Upper lobe of right lung (tissue), 1 donor: ENCODE data around the gene GJB6. TPM values are rescaled to one million over a fixed set of nuclear protein-coding genes. Genes with fewer than 3 reads are reported as not detected.
A peak's percentile ranks its signal among the peaks of the same experiment; 100 is the strongest.
"Not testable (repeated sequence)": the region's sequence is repeated elsewhere in the genome, so short reads cannot be mapped to it uniquely, and the experiment has no call there.

Experiments
- ATAC-seq: fragments of 200-7000 bp; cut with Tn5 transposase; one replicate; pipeline ENCODE4 v1.9.1; 2020; ENCODE audit warnings: mild to moderate bottlenecking, moderate library complexity
- DNase-seq: peaks from one replicate; pipeline ENCODE4 v3.0.0-alpha.2; 2020
- H3K27ac ChIP-seq: fragments of 200-600 bp; one replicate; pipeline ENCODE4 v1.8.0; 2022
- H3K27me3 ChIP-seq: fragments of 200-600 bp; one replicate; pipeline ENCODE4 v1.8.0; 2022; ENCODE audit warnings: mild to moderate bottlenecking
- H3K36me3 ChIP-seq: fragments of 200-600 bp; one replicate; pipeline ENCODE4 v1.8.0; 2022
- H3K4me1 ChIP-seq: fragments of 200-600 bp; one replicate; pipeline ENCODE4 v1.8.0; 2022
- H3K4me3 ChIP-seq: fragments of 200-600 bp; one replicate; pipeline ENCODE4 v1.8.0; 2022; ENCODE audit warnings: mild to moderate bottlenecking
- H3K9me3 ChIP-seq: fragments of 200-600 bp; one replicate; pipeline ENCODE4 v1.8.0; 2022
- CTCF ChIP-seq: fragments of 200-600 bp; IDR thresholded peaks from one replicate; pipeline ENCODE4 v1.8.0; 2022; ENCODE audit warnings: antibody characterized with exemption
- intact Hi-C: fragments of 100-400 bp; cut with DNase I; formaldehyde crosslinking; loops from one replicate; pipeline ENCODE4 v1.11.0; 2022
- long read RNA-seq: library from polyadenylated mRNA; unstranded; transcript quantifications from one replicate; pipeline ENCODE4 v2.0.0, GENCODE V29; 2021
- total RNA-seq: library from RNA; stranded (reverse); fragmentation: NEBNext Ultra II Directional; extraction: Animal tissue kit (Norgen Biotek cat#: 25700); gene quantifications from one replicate; pipeline ENCODE4 v1.2.1, GENCODE V29; 2021
- donor health status: DM: no; HTN: yes; CAD: no; lungs with severe emphysema.

The GJB6 gene
- total RNA-seq: not detected
- long read RNA-seq: 0 reads

- Histone ChIP-seq H3K9me3 (no peaks in the 10 kb centered on the region), H3K4me3 (peak within 1 kb of the TSS; percentile 31), H3K36me3 (no peaks in the 10 kb centered on the region), H3K4me1 (peaks cover 12% of the 10 kb centered on the region), H3K27me3 (peaks cover 47% of the 10 kb centered on the region), H3K27ac (no peak within 1 kb of the TSS)
- peak; percentile 76 for ATAC-seq
- intact Hi-C loops: no loop called here
- DNase-seq: no peak
- TF ChIP-seq CTCF: no peak
These were observed at the start of gene GJB6 for GRCh38 chr13:20231839-20232555. TSS of gene GJB6 (minus strand) at chr13:20232319. CDS start at chr13:20223480, 8,839 bp downstream.

- H3K36me3 ChIP-seq, H3K4me3 ChIP-seq, ATAC-seq, H3K27ac ChIP-seq, H3K9me3 ChIP-seq, DNase-seq, intact Hi-C loops, H3K4me1 ChIP-seq, H3K27me3 ChIP-seq: not testable (repeated sequence)
These were observed 44.8 kb upstream of the GJB6 start for GRCh38 chr13:20276901-20277300.

- ATAC-seq (peak; percentile 55), DNase-seq (no peak)
- H3K9me3 ChIP-seq: no peaks in the 10 kb centered on the region
- H3K27ac ChIP-seq: no peak overlapping the region
- H3K27me3 ChIP-seq: no peaks in the 10 kb centered on the region
- H3K4me1 ChIP-seq: no peaks in the 10 kb centered on the region
- H3K36me3 ChIP-seq: no peaks in the 10 kb centered on the region
- no peak overlapping the region for H3K4me3 ChIP-seq
- TF ChIP-seq CTCF: no peak
- intact Hi-C loops: no loop called here
These were observed 42.3 kb upstream of the GJB6 start for GRCh38 chr13:20274466-20274865.

- no peaks in the 10 kb centered on the region for H3K4me1 ChIP-seq
- no peak overlapping the region for H3K27ac ChIP-seq
- TF ChIP-seq CTCF: no peak
- no peak for DNase-seq
- intact Hi-C loops: no loop called here
- no peak overlapping the region for H3K4me3 ChIP-seq
- no peaks in the 10 kb centered on the region for H3K36me3 ChIP-seq
- H3K27me3 ChIP-seq: no peaks in the 10 kb centered on the region
- no peak for ATAC-seq
- no peaks in the 10 kb centered on the region for H3K9me3 ChIP-seq
These were observed 40.6 kb upstream of the GJB6 start for GRCh38 chr13:20272588-20273171.

GRCh38 chr13:20272104-20272503, 40.0 kb upstream of the GJB6 start:
- DNase-seq (no peak), ATAC-seq (no peak)
- no peak overlapping the region for H3K4me3 ChIP-seq
- no peak overlapping the region for H3K27ac ChIP-seq
- TF ChIP-seq CTCF: no peak
- no peaks in the 10 kb centered on the region for H3K9me3 ChIP-seq
- H3K4me1 ChIP-seq: no peaks in the 10 kb centered on the region
- no peaks in the 10 kb centered on the region for H3K27me3 ChIP-seq
- H3K36me3 ChIP-seq: no peaks in the 10 kb centered on the region
- intact Hi-C loops: no loop called here

GRCh38 chr13:20271441-20271840, 39.3 kb upstream of the GJB6 start:
- Histone ChIP-seq H3K27ac (no peak overlapping the region), H3K4me1 (no peaks in the 10 kb centered on the region), H3K4me3 (no peak overlapping the region), H3K36me3 (no peaks in the 10 kb centered on the region), H3K9me3 (no peaks in the 10 kb centered on the region), H3K27me3 (no peaks in the 10 kb centered on the region)
- ATAC-seq (no peak), DNase-seq (no peak)
- TF ChIP-seq CTCF: no peak
- intact Hi-C loops: no loop called here
